Measurements from ENCODE around the gene RASSF6.

GRCh38 chr4:73597594-73597993, 22.6 kb downstream of the RASSF6 start:
- TF ChIP-seq POLR2A (IDR thresholded peaks at IDR 0.05; ENCODE audit: low read length) (no peak), GATA1 (IDR thresholded peaks at IDR 0.05; ENCODE audit: low read depth, low read length) (no peak)

Measured in erythroblast (primary cell).